GM10847 (cell line): ENCODE data around the gene TMTC1.

Experiments
- POLR2A ChIP-seq: IDR thresholded peaks from 2 replicates; pipeline ENCODE4 v1.6.1; 2011; ENCODE audit not compliant: insufficient read length; ENCODE audit errors: extremely low read depth

Gene TMTC1

GRCh38 chr12:29508949-29509348, 274.8 kb downstream of the TMTC1 start:
- TF ChIP-seq POLR2A, result no peak

GRCh38 chr12:29505122-29505521, 278.6 kb downstream of the TMTC1 start:
- TF ChIP-seq POLR2A, result no peak

GRCh38 chr12:29503283-29503682, 280.5 kb downstream of the TMTC1 start:
- no peak for TF ChIP-seq POLR2A

- no peak for TF ChIP-seq POLR2A
These were observed 284.5 kb downstream of the TMTC1 start for GRCh38 chr12:29499235-29499634.

- no peak for TF ChIP-seq POLR2A
These were observed 286.2 kb downstream of the TMTC1 start, which contains the start of gene OVCH1 for GRCh38 chr12:29497588-29497987. Gene OVCH1 (minus strand): TSS chr12:29497686. CDS start chr12:29497686, 0 bp downstream.

GRCh38 chr12:29492891-29493290, 290.9 kb downstream of the TMTC1 start:
- TF ChIP-seq POLR2A, result no peak

- no peak for TF ChIP-seq POLR2A
These were observed 296.8 kb downstream of the TMTC1 start for GRCh38 chr12:29486972-29487371.

- no peak for TF ChIP-seq POLR2A
These were observed 320.5 kb downstream of the TMTC1 start for GRCh38 chr12:29463198-29463597.

- TF ChIP-seq POLR2A, result no peak
These were observed 323.7 kb downstream of the TMTC1 start for GRCh38 chr12:29460082-29460481.

- no peak for TF ChIP-seq POLR2A
These were observed 328.7 kb downstream of the TMTC1 start for GRCh38 chr12:29455087-29455486.

GRCh38 chr12:29451888-29452287, 331.9 kb downstream of the TMTC1 start:
- TF ChIP-seq POLR2A, result no peak
